HEK293 (cell line): ENCODE measurements around the gene ITPR2.

ENCODE experiments used
- CTCF ChIA-PET: fragments of 350-600 bp; formaldehyde crosslinking; extraction: SDS; loops from one replicate; lab custom pipeline; 2021; ENCODE audit warnings: antibody characterized with exemption; lab: Yijun Ruan, JAX
- POLR2A ChIA-PET: fragments of 300-600 bp; formaldehyde crosslinking; extraction: SDS; loops from one replicate; lab custom pipeline; 2020; ENCODE audit warnings: antibody characterized with exemption, inconsistent platforms; lab: Yijun Ruan, JAX
- H3K27ac ChIP-seq: fragments of 200-500 bp; sonication (Bioruptor generic); 2 replicates; pipeline ENCODE4 v1.5.1; 2014; ENCODE audit warnings: low read depth, low read length, control low read depth, inconsistent platforms; ENCODE audit errors: extremely low read depth
- H3K36me3 ChIP-seq, 2 experiments: fragments of 200-500 bp in 1 of 2; sonication (Bioruptor generic) in 1 of 2; 1 replicate in 1 of 2; 2 replicates in 1 of 2; pipeline ENCODE4 v1.5.1; 2014 to 2017; ENCODE audit warnings: inconsistent platforms in 2 of 2, low read length in 2 of 2; ENCODE audit not compliant: control insufficient read depth in 2 of 2, insufficient read depth in 1 of 2
- H3K4me1 ChIP-seq: fragments of 200-500 bp; sonication (Bioruptor generic); 2 replicates; pipeline ENCODE4 v1.5.1; 2014; ENCODE audit warnings: mild to moderate bottlenecking, low read length, inconsistent platforms; ENCODE audit not compliant: control insufficient read depth, insufficient read depth
- H3K4me3 ChIP-seq: 2 replicates; pipeline ENCODE4 v1.5.1; 2011; ENCODE audit warnings: low read depth, mild to moderate bottlenecking, control low read depth, low read length, moderate library complexity
- H3K9me3 ChIP-seq: fragments of 200-500 bp; sonication (Bioruptor generic); 2 replicates; pipeline ENCODE4 v1.5.1; 2014; ENCODE audit warnings: low read depth, low read length, inconsistent platforms; ENCODE audit not compliant: control insufficient read depth, insufficient read depth
- ATF2 ChIP-seq: fragments of 450-650 bp; formaldehyde crosslinking; IDR thresholded peaks from 2 replicates; pipeline ENCODE4 v1.5.1; 2016; ENCODE audit warnings: missing biosample characterization, missing genetic modification characterization, low read depth
- CTCF ChIP-seq: fragments of 450-650 bp; formaldehyde crosslinking; IDR thresholded peaks from 2 replicates; pipeline ENCODE4 v1.5.1; 2016; ENCODE audit warnings: missing biosample characterization, missing genetic modification characterization
- KLF1 ChIP-seq: fragments of 450-650 bp; formaldehyde crosslinking; IDR thresholded peaks from 2 replicates; pipeline ENCODE4 v1.5.1; 2016; ENCODE audit warnings: missing biosample characterization, missing genetic modification characterization
- PRDM1 ChIP-seq: fragments of 450-650 bp; formaldehyde crosslinking; IDR thresholded peaks from 2 replicates; pipeline ENCODE4; 2016; ENCODE audit warnings: missing biosample characterization, missing genetic modification characterization
- PRDM10 ChIP-seq: fragments of 450-650 bp; formaldehyde crosslinking; IDR thresholded peaks from 2 replicates; pipeline ENCODE4 v1.5.1; 2016; ENCODE audit warnings: missing biosample characterization, missing genetic modification characterization
- ZBTB17 ChIP-seq: fragments of 450-650 bp; formaldehyde crosslinking; IDR thresholded peaks from 2 replicates; pipeline ENCODE4 v1.5.1; 2016; ENCODE audit warnings: missing biosample characterization, missing genetic modification characterization
- ZBTB20 ChIP-seq: fragments of 450-650 bp; formaldehyde crosslinking; IDR thresholded peaks from 2 replicates; pipeline ENCODE4 v1.5.1; 2016; ENCODE audit warnings: missing biosample characterization, missing genetic modification characterization
- ZIC2 ChIP-seq: fragments of 450-650 bp; formaldehyde crosslinking; IDR thresholded peaks from 2 replicates; pipeline ENCODE4 v1.5.1; 2016; ENCODE audit warnings: missing biosample characterization, missing genetic modification characterization
- ZNF112 ChIP-seq: fragments of 450-650 bp; formaldehyde crosslinking; IDR thresholded peaks from 2 replicates; pipeline ENCODE4 v1.5.0; 2017; ENCODE audit warnings: missing biosample characterization, missing genetic modification characterization
- ZNF2 ChIP-seq: fragments of 450-650 bp; formaldehyde crosslinking; IDR thresholded peaks from 2 replicates; pipeline ENCODE4 v1.5.1; 2016; ENCODE audit warnings: missing biosample characterization, missing genetic modification characterization
- ZNF223 ChIP-seq: fragments of 450-650 bp; formaldehyde crosslinking; IDR thresholded peaks from 2 replicates; pipeline ENCODE4 v1.5.1; 2016; ENCODE audit warnings: missing biosample characterization, missing genetic modification characterization
- ZNF398 ChIP-seq: fragments of 450-650 bp; formaldehyde crosslinking; IDR thresholded peaks from 2 replicates; pipeline ENCODE4 v1.5.1; 2017; ENCODE audit warnings: missing biosample characterization, missing genetic modification characterization
- ZNF488 ChIP-seq: fragments of 450-650 bp; formaldehyde crosslinking; IDR thresholded peaks from 2 replicates; pipeline ENCODE4 v1.5.1; 2016; ENCODE audit warnings: missing biosample characterization, missing genetic modification characterization
- ZNF530 ChIP-seq: fragments of 450-650 bp; formaldehyde crosslinking; IDR thresholded peaks from 2 replicates; pipeline ENCODE4 v1.5.1; 2016; ENCODE audit warnings: low read depth, missing biosample characterization, missing genetic modification characterization
- ZNF626 ChIP-seq: fragments of 450-650 bp; sonication (Bioruptor Pico); formaldehyde crosslinking; IDR thresholded peaks from 2 replicates; pipeline ENCODE4 v1.5.1; 2018; ENCODE audit warnings: missing biosample characterization, missing genetic modification characterization, inconsistent platforms
- ZNF654 ChIP-seq: fragments of 450-650 bp; formaldehyde crosslinking; IDR thresholded peaks from 2 replicates; pipeline ENCODE4 v1.5.1; 2016; ENCODE audit warnings: low read depth, missing biosample characterization, missing genetic modification characterization
- ZNF660 ChIP-seq: fragments of 450-650 bp; IDR thresholded peaks from 2 replicates; pipeline ENCODE4 v1.5.1; 2018; ENCODE audit warnings: missing biosample characterization, mild to moderate bottlenecking, missing genetic modification characterization
- ZNF76 ChIP-seq: fragments of 450-650 bp; formaldehyde crosslinking; IDR thresholded peaks from 2 replicates; pipeline ENCODE4; 2016; ENCODE audit warnings: low read depth, missing biosample characterization, missing genetic modification characterization, borderline replicate concordance
- ZSCAN23 ChIP-seq: fragments of 450-650 bp; formaldehyde crosslinking; IDR thresholded peaks from 2 replicates; pipeline ENCODE4 v1.5.1; 2016; ENCODE audit warnings: missing biosample characterization, missing genetic modification characterization
- ZSCAN30 ChIP-seq: fragments of 450-650 bp; IDR thresholded peaks from 2 replicates; pipeline ENCODE4 v1.5.1; 2018; ENCODE audit warnings: missing biosample characterization, mild to moderate bottlenecking, missing genetic modification characterization, moderate library complexity
- ZSCAN4 ChIP-seq: fragments of 450-650 bp; formaldehyde crosslinking; IDR thresholded peaks from 2 replicates; pipeline ENCODE4 v1.5.1; 2017; ENCODE audit warnings: missing biosample characterization, missing genetic modification characterization

ITPR2 gene

GRCh38 chr12:26654623-26655022 is 178.4 kb downstream of the ITPR2 start:
- ChIA-PET POLR2A (no interaction called here), CTCF (interaction anchor here (0.7 kb wide), 1 partner anchor 40 kb away, joined by 6 read pairs; no protein-coding TSS in a partner anchor)
- Histone ChIP-seq H3K27ac (no peak overlapping the region), H3K4me1 (no peaks in the 10 kb centered on the region), H3K4me3 (no peak overlapping the region), H3K9me3 (no peaks in the 10 kb centered on the region), H3K36me3 (peaks cover 6 to 32% of the 10 kb centered on the region in 2 experiments)
- no peak for TF ChIP-seq ZNF530
- TF ChIP-seq ZNF76 (tag by site-specific recombination): no peak
- no peak for TF ChIP-seq ZNF626 (tag by site-specific recombination)
- no peak for TF ChIP-seq KLF1 (tag by site-specific recombination)
- TF ChIP-seq ATF2 (tag by site-specific recombination): no peak
- no peak for TF ChIP-seq ZNF398 (tag by site-specific recombination)
- TF ChIP-seq ZSCAN23 (tag by site-specific recombination): no peak
- no peak for TF ChIP-seq ZNF488
- no peak for TF ChIP-seq ZNF112 (tag by site-specific recombination)
- TF ChIP-seq ZIC2 (tag by site-specific recombination): no peak
- TF ChIP-seq ZSCAN30 (tag by site-specific recombination): no peak
- no peak for TF ChIP-seq ZNF223 (tag by site-specific recombination)
- no peak for TF ChIP-seq ZBTB20 (tag by site-specific recombination)

- TF ChIP-seq ZSCAN4 (tag by site-specific recombination) (no peak), ZBTB17 (tag by site-specific recombination) (peak; percentile 79), ZNF654 (tag by site-specific recombination) (peak; percentile 84), CTCF (peak; percentile 57), ZNF660 (tag by site-specific recombination) (peak; percentile 70; the same call in 1 of the 2 replicates), ZSCAN30 (tag by site-specific recombination) (peak; percentile 39; the same call in 1 of the 2 replicates), ZNF2 (peak; percentile 79), PRDM10 (tag by site-specific recombination) (no peak), PRDM1 (tag by site-specific recombination) (peak; percentile 36; the same call in 1 of the 2 replicates)
- H3K27ac ChIP-seq: no peak overlapping the region
- CTCF ChIA-PET: interaction anchor here (0.5 to 2.0 kb wide), 29 partner anchors 9 to 663 kb away, joined by 3 to 21 read pairs (median 4); no protein-coding TSS in a partner anchor
These were observed 181.3 kb downstream of the ITPR2 start for GRCh38 chr12:26651566-26652188.

More at GRCh38 chr12:26651566-26652188, 181.3 kb downstream of the ITPR2 start:
- Histone ChIP-seq H3K36me3 (peaks cover 6 to 20% of the 10 kb centered on the region in 2 experiments), H3K9me3 (no peaks in the 10 kb centered on the region), H3K4me1 (no peaks in the 10 kb centered on the region), H3K4me3 (no peak overlapping the region)
- POLR2A ChIA-PET: no interaction called here
